HEK293 (cell line): ENCODE measurements around the gene SP4.

Experiments
- CTCF ChIA-PET: fragments of 350-600 bp; formaldehyde crosslinking; extraction: SDS; loops from one replicate; lab custom pipeline; 2021; ENCODE audit warnings: antibody characterized with exemption; lab: Yijun Ruan, JAX
- POLR2A ChIA-PET: fragments of 300-600 bp; formaldehyde crosslinking; extraction: SDS; loops from one replicate; lab custom pipeline; 2020; ENCODE audit warnings: antibody characterized with exemption, inconsistent platforms; lab: Yijun Ruan, JAX
- H3K27ac ChIP-seq: fragments of 200-500 bp; sonication (Bioruptor generic); 2 replicates; pipeline ENCODE4 v1.5.1; 2014; ENCODE audit warnings: low read depth, low read length, control low read depth, inconsistent platforms; ENCODE audit errors: extremely low read depth
- H3K36me3 ChIP-seq, 2 experiments: fragments of 200-500 bp in 1 of 2; sonication (Bioruptor generic) in 1 of 2; 1 replicate in 1 of 2; 2 replicates in 1 of 2; pipeline ENCODE4 v1.5.1; 2014 to 2017; ENCODE audit warnings: inconsistent platforms in 2 of 2, low read length in 2 of 2; ENCODE audit not compliant: control insufficient read depth in 2 of 2, insufficient read depth in 1 of 2
- H3K4me1 ChIP-seq: fragments of 200-500 bp; sonication (Bioruptor generic); 2 replicates; pipeline ENCODE4 v1.5.1; 2014; ENCODE audit warnings: mild to moderate bottlenecking, low read length, inconsistent platforms; ENCODE audit not compliant: control insufficient read depth, insufficient read depth
- H3K4me3 ChIP-seq: 2 replicates; pipeline ENCODE4 v1.5.1; 2011; ENCODE audit warnings: low read depth, mild to moderate bottlenecking, control low read depth, low read length, moderate library complexity
- H3K9me3 ChIP-seq: fragments of 200-500 bp; sonication (Bioruptor generic); 2 replicates; pipeline ENCODE4 v1.5.1; 2014; ENCODE audit warnings: low read depth, low read length, inconsistent platforms; ENCODE audit not compliant: control insufficient read depth, insufficient read depth
- KLF9 ChIP-seq: fragments of 450-650 bp; formaldehyde crosslinking; IDR thresholded peaks from 2 replicates; pipeline ENCODE4 v1.5.1; 2016; ENCODE audit warnings: missing biosample characterization, missing genetic modification characterization, low read depth
- PRDM6 ChIP-seq: fragments of 450-650 bp; formaldehyde crosslinking; IDR thresholded peaks from 2 replicates; pipeline ENCODE4 v1.5.1; 2017; ENCODE audit warnings: missing biosample characterization, missing genetic modification characterization
- SETDB1 ChIP-seq: IDR thresholded peaks from one replicate; pipeline ENCODE4 v1.6.1; 2017; ENCODE audit warnings: mild to moderate bottlenecking, low read length, moderate library complexity, mixed read lengths; ENCODE audit not compliant: insufficient read length
- ZNF133 ChIP-seq: fragments of 450-650 bp; formaldehyde crosslinking; IDR thresholded peaks from 2 replicates; pipeline ENCODE4 v1.5.1; 2016; ENCODE audit warnings: missing biosample characterization, missing genetic modification characterization
- ZNF140 ChIP-seq: fragments of 450-650 bp; formaldehyde crosslinking; IDR thresholded peaks from 2 replicates; pipeline ENCODE4 v1.5.1; 2016; ENCODE audit warnings: missing biosample characterization, missing genetic modification characterization
- ZNF18 ChIP-seq: fragments of 450-650 bp; formaldehyde crosslinking; IDR thresholded peaks from 2 replicates; pipeline ENCODE4 v1.5.1; 2016; ENCODE audit warnings: missing biosample characterization, missing genetic modification characterization
- ZNF211 ChIP-seq: fragments of 450-650 bp; formaldehyde crosslinking; IDR thresholded peaks from 2 replicates; pipeline ENCODE4 v1.5.1; 2016; ENCODE audit warnings: low read depth, missing biosample characterization, missing genetic modification characterization
- ZNF311 ChIP-seq: fragments of 450-650 bp; formaldehyde crosslinking; IDR thresholded peaks from 2 replicates; pipeline ENCODE4 v1.5.1; 2017; ENCODE audit warnings: missing biosample characterization, missing genetic modification characterization, borderline replicate concordance
- ZNF37A ChIP-seq: fragments of 450-650 bp; IDR thresholded peaks from 2 replicates; pipeline ENCODE4 v1.5.1; 2018; ENCODE audit warnings: missing biosample characterization, missing genetic modification characterization
- ZNF561 ChIP-seq: fragments of 450-650 bp; IDR thresholded peaks from 2 replicates; pipeline ENCODE4 v1.5.1; 2018; ENCODE audit warnings: missing biosample characterization, missing genetic modification characterization, borderline replicate concordance
- ZNF600 ChIP-seq: fragments of 450-650 bp; formaldehyde crosslinking; IDR thresholded peaks from 2 replicates; pipeline ENCODE4 v1.5.1; 2016; ENCODE audit warnings: missing biosample characterization, missing genetic modification characterization
- ZNF658 ChIP-seq: fragments of 450-650 bp; formaldehyde crosslinking; IDR thresholded peaks from 2 replicates; pipeline ENCODE4; 2016; ENCODE audit warnings: missing biosample characterization, missing genetic modification characterization
- ZNF664 ChIP-seq: fragments of 450-650 bp; formaldehyde crosslinking; IDR thresholded peaks from 2 replicates; pipeline ENCODE4 v1.5.1; 2016; ENCODE audit warnings: missing biosample characterization, missing genetic modification characterization
- ZNF747 ChIP-seq: fragments of 450-650 bp; formaldehyde crosslinking; IDR thresholded peaks from 2 replicates; pipeline ENCODE4 v1.5.1; 2016; ENCODE audit warnings: missing biosample characterization, missing genetic modification characterization
- ZNF837 ChIP-seq: fragments of 450-650 bp; formaldehyde crosslinking; IDR thresholded peaks from 2 replicates; pipeline ENCODE4 v1.5.1; 2016; ENCODE audit warnings: missing biosample characterization, missing genetic modification characterization
- TF ChIP-seq, protein P1 (sequence below): fragments of 450-650 bp; formaldehyde crosslinking; IDR thresholded peaks from 2 replicates; pipeline ENCODE4 v1.5.1; 2016; ENCODE audit warnings: missing biosample characterization, missing genetic modification characterization
- TF ChIP-seq, protein P2 (sequence below): fragments of 450-650 bp; formaldehyde crosslinking; IDR thresholded peaks from 2 replicates; pipeline ENCODE4 v1.5.1; 2016; ENCODE audit warnings: missing biosample characterization, missing genetic modification characterization
- TF ChIP-seq, protein P3 (sequence below): fragments of 450-650 bp; formaldehyde crosslinking; IDR thresholded peaks from 2 replicates; pipeline ENCODE4 v1.5.1; 2016; ENCODE audit warnings: missing biosample characterization, missing genetic modification characterization

Gene SP4

DNA sequence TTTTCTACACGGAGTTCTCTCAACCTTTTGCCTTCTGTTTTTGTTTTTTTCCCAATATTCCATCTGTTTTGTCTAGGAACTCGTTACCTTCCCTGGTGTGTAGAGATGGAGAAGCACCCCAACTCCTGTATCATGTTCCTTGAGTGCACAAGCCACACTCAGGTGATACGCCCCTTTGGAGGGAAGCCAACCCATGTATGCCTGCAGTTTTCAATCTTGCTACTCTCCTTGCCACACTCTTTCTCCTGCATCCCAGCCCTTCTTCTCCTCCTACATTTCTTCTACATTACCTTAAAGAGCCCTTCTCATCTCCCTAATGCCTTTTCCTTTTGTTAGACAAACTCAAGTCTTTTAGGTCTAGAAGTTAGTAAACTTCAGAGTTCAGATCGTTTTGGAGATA, 10.2 kb upstream of the SP4 start:
- H3K27ac ChIP-seq: no peak overlapping the region
- TF ChIP-seq ZNF747 (no peak), PRDM6 (tag by site-specific recombination) (no peak), ZNF837 (no peak), ZNF658 (no peak), ZNF37A (tag by site-specific recombination) (no peak), SETDB1 (no peak), ZNF133 (tag by site-specific recombination) (no peak), ZNF211 (tag by site-specific recombination) (no peak), ZNF140 (tag by site-specific recombination) (no peak), ZNF600 (tag by site-specific recombination) (no peak)
- TF ChIP-seq, protein P1, sequence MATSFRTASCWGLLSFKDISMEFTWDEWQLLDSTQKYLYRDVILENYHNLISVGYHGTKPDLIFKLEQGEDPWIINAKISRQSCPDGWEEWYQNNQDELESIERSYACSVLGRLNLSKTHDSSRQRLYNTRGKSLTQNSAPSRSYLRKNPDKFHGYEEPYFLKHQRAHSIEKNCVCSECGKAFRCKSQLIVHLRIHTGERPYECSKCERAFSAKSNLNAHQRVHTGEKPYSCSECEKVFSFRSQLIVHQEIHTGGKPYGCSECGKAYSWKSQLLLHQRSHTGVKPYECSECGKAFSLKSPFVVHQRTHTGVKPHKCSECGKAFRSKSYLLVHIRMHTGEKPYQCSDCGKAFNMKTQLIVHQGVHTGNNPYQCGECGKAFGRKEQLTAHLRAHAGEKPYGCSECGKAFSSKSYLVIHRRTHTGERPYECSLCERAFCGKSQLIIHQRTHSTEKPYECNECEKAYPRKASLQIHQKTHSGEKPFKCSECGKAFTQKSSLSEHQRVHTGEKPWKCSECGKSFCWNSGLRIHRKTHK (tag by site-specific recombination): no peak
- no peaks in the 10 kb centered on the region for H3K9me3 ChIP-seq
- H3K4me1 ChIP-seq: no peaks in the 10 kb centered on the region
- H3K36me3 ChIP-seq: no peaks in the 10 kb centered on the region
- H3K4me3 ChIP-seq: no peak overlapping the region
- CTCF ChIA-PET: interaction anchor here (0.8 kb wide), 1 partner anchor 9 kb away, joined by 3 read pairs; no protein-coding TSS in a partner anchor
- POLR2A ChIA-PET: no interaction called here

DNA sequence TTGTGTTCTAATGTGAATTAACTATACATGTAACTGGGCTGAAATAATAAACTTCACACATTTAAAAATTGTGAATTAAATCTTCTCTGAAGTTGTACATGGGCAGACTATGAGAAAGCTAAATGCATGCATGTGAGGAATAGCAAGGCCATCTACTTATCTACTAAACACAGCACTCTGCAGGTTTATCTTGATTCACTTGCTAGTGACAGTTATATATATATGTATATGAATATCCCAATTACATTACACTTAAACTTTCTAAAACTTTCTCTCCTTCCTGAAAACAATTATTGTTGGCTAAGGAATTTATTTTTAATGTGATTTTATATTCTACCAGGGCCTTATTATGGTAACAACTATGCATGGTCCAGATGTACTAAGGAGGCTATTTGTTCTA, 5.1 kb upstream of the SP4 start:
- Histone ChIP-seq H3K9me3 (no peaks in the 10 kb centered on the region), H3K36me3 (no peaks in the 10 kb centered on the region), H3K27ac (no peak overlapping the region), H3K4me3 (no peak overlapping the region), H3K4me1 (no peaks in the 10 kb centered on the region)
- ChIA-PET CTCF (interaction anchor here (0.9 kb wide), 2 partner anchors 166 to 168 kb away, joined by 3 read pairs; no protein-coding TSS in a partner anchor), POLR2A (no interaction called here)
- TF ChIP-seq KLF9 (tag by site-specific recombination) (no peak), ZNF18 (tag by site-specific recombination) (no peak), ZNF664 (tag by site-specific recombination) (no peak), ZNF311 (no peak), ZNF561 (tag by site-specific recombination) (no peak)
- TF ChIP-seq, protein P2, sequence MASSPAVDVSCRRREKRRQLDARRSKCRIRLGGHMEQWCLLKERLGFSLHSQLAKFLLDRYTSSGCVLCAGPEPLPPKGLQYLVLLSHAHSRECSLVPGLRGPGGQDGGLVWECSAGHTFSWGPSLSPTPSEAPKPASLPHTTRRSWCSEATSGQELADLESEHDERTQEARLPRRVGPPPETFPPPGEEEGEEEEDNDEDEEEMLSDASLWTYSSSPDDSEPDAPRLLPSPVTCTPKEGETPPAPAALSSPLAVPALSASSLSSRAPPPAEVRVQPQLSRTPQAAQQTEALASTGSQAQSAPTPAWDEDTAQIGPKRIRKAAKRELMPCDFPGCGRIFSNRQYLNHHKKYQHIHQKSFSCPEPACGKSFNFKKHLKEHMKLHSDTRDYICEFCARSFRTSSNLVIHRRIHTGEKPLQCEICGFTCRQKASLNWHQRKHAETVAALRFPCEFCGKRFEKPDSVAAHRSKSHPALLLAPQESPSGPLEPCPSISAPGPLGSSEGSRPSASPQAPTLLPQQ (tag by site-specific recombination): no peak
- TF ChIP-seq, protein P3, sequence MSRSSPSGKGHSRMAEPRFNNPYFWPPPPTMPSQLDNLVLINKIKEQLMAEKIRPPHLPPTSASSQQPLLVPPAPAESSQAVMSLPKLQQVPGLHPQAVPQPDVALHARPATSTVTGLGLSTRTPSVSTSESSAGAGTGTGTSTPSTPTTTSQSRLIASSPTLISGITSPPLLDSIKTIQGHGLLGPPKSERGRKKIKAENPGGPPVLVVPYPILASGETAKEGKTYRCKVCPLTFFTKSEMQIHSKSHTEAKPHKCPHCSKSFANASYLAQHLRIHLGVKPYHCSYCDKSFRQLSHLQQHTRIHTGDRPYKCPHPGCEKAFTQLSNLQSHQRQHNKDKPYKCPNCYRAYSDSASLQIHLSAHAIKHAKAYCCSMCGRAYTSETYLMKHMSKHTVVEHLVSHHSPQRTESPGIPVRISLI (tag by site-specific recombination): no peak
